NCI-H526 treated with DMSO at 0.1 percent for 48 hours (cell line): ENCODE measurements around the gene EPB41L2.

Experiments used
- DNase-seq: peaks from one replicate; lab custom pipeline; 2025; lab: John Stamatoyannopoulos, UW

Gene EPB41L2

DNA sequence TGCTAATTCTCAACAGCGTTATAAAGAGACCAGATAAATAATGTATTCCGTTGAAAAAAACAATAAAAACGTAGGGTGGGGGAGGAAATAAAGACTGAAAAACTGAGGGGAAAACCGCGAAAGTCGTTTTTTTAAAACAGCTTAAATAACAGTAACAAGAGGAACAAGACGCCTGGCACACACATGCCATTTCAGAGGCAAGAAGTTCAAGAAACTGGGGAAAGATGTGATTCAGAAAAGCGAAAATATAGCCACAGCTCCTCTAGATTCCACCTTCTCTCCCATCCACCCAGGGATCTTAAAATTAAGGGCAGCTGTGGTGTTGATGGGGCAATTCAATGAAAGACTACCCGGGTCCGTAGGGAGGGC lies 1.3 kb downstream of the EPB41L2 start:
- no peak for DNase-seq

GRCh38 chr6:131061041-131061750 lies 1.8 kb downstream of the EPB41L2 start:
- DNase-seq, result no peak

DNA sequence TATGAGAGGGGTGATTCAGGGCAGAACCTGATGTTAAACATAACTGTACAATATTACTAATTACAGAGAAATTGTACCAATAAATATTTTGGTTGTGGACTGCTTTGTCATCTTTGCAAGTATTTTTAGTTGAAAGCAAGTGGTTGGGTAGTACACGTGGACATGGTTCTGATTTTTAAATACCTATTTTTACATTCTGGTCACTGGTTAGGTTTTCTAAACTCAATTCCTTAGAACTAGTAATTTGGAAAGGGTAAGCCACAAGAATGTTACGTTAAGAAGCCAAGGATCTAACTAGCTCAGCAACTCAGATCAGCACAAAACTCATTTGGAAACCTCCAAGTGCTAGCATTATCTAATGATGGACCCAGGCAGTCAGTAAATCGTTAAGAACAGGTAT lies 2.7 kb downstream of the EPB41L2 start:
- no peak for DNase-seq

DNA sequence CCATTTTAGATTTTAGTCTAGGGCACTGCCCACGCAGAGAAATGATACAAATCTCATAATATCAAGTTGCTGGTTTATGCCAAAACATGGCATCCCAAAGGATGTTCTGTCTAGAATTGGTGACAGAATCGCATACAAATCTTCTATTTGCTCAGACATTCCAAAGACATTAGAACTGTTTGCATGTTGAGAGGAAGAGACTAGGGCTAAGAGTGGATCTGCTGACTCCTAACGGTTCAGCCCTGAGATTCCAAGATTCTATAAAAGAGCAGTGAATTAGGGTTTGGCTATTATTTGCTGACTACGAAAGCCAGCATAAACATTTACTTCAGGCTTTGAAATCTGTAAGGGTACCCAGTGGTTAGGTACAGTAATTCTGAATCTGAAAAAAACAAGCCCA lies 3.6 kb downstream of the EPB41L2 start:
- no peak for DNase-seq

DNA sequence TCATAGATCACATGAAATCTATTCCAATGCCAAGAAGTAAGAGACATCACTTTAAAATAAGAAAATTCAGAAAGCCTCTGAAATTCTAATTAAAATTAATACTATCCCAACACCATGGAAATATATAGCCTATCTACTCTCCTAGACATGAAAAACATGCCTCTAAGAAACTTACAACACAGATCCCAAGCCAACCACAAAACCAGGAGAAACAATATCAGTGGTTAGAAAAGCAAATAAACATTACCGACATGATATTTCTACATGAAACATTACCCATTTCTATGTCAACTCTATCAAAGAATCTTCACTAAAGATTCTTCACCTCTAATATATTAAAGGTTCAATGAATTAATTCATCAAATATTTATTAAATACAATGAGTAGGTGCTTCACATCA lies 4.8 kb downstream of the EPB41L2 start:
- no peak for DNase-seq

- DNase-seq, result no peak
Observed at GRCh38 chr6:131054392-131055250, 8.4 kb downstream of the EPB41L2 start.

GRCh38 chr6:131053546-131054240 lies 9.4 kb downstream of the EPB41L2 start:
- DNase-seq, result no peak

GRCh38 chr6:131052181-131052580 lies 10.9 kb downstream of the EPB41L2 start:
- no peak for DNase-seq

- DNase-seq, result no peak
Observed at GRCh38 chr6:131051341-131051740, 11.7 kb downstream of the EPB41L2 start.

GRCh38 chr6:131049608-131050007 lies 13.4 kb downstream of the EPB41L2 start:
- DNase-seq, result no peak

- DNase-seq, result no peak
Observed at GRCh38 chr6:131048933-131049515, 14.0 kb downstream of the EPB41L2 start.

GRCh38 chr6:131048459-131048858 lies 14.6 kb downstream of the EPB41L2 start:
- DNase-seq, result no peak

DNA sequence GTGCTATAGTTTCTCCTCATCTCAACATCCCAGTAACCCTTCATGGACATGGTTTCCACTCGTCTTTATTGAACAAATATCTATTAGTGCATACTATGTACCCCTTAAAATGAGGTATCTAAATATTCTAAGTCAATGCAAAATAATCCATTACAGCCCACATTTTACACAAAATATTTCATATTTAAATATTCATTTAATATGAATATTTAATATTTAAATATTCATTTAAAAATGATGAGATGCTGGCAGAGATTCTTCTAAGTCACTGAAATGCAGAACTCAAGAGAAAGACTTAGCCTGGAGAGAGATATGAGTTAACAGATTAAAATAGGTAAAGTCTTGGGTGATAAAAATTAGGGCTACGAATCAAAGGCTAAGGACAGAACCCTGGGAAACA lies 17.9 kb downstream of the EPB41L2 start:
- no peak for DNase-seq

- no peak for DNase-seq
Observed at GRCh38 chr6:131043902-131044447, 19.1 kb downstream of the EPB41L2 start.

- no peak for DNase-seq
Observed at GRCh38 chr6:131042664-131043063, 20.4 kb downstream of the EPB41L2 start.

- no peak for DNase-seq
Observed at GRCh38 chr6:131041814-131042213, 21.2 kb downstream of the EPB41L2 start.

DNA sequence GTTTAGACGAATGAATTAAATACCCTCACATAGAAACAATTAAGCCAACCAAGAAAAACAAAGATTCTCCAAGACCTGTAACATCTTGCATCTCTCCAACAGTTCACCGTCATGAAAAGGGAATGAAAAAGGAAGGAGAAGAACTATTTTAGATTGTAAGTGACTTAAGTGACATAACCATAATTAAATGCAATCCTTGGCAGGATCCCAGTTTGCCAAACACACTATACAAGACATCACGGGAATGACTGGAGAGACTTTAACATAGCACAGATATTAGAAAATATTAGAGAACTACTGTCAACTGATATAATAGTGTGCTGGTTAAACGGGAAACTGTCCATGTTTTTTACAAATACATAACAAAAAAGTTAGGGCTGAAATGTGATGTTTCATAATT lies 22.2 kb downstream of the EPB41L2 start:
- no peak for DNase-seq

DNA sequence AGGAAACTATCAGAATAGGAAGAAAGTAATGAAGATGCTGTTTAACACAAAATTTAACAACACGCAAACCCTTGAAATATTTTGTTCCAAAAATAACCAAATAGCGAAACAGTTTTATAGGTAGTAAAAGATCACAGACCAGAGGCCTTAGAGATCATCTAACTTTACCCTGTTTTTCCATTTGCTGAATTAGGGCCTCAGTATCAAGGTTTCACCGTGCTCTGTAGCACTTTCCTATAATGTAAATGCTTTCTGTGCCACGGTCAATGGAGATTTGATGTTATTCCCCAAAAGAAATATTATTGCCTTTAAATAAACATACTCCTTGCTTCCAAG lies 23.7 kb downstream of the EPB41L2 start:
- no peak for DNase-seq

DNA sequence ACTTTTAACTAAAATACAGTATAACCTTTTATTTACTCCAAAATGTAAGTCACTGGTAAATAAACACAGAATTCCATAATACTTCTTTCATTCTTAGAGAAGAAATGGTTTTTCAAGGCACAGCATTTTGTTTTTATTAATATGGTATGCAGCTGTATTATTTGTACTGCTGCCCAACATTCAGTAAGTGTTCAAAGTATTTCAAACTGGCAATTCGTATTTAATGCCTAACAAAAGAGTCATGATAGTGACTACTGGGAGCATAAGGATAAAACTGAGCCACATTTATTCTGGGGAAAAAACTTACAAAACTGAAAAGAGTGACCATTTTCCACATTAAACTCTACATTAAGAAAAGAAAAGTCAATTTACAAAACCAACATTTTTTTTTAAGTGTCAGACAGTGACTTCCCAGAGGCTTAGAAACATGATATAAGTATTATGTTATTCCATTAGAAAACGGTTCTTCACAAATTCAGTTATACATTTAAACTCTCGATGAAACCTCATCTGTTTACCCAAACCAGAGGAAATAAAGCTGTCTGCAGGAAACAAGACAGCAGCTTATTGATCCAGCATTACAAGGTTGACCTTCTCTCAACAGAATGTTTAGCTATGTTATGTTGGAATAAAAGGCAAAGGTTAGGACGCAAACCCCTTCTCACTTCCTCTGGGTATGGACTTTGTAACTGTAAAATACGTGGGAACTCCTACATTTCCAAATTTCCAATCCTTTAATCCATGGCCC lies 24.3 kb downstream of the EPB41L2 start:
- DNase-seq, result no peak

DNA sequence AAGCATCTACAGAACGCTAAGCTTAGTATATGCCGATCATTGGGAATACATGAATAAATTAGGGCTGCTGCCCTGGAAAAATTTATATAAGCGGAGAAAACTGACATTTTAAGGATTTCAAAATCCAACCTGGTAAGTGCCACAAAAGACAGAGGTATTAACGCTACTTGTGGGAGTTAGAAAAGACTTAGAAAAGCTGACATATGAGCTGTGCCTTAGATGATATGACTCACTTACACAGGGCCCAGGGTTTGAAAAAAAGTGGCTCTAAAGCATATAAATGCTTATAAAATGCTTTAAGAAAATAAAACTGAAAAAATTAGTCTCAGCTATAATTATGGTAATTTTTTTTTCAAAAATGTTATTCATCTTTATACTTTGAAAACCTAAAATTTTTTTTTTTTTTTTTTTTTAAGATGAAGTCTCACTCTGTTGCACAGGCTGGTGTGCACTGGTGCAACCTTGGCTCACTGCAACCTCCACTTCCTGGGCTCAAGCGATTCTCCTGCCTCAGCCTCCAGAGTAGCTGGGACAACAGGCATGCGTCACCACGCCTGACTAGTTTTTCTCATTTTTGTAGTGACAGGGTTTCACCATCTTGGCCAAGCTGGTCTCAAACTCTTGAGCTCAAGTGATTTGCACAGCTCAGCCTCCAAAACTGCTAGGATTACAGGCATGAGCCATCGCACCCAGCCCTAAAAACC lies 25.7 kb downstream of the EPB41L2 start:
- no peak for DNase-seq

DNA sequence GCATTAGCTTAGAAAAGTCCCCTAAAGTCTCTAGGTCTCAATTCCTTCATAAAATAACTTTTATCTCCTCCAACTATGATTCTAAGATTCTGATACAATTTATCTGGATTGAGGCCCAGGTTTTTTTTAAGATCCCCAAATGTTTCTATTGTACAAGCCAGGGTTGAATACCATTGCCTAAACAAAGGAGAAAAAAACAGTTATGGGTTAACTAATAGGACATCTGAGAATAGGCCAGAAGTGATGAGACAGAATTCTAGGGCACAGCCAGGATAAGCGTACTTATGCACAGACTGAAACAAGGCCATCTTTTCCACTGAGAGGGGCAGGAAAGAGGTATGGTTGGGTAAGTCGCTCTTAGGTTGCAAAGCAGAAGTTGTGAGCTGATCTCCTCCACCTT lies 26.4 kb downstream of the EPB41L2 start:
- no peak for DNase-seq
